ENCODE measurements around the gene STIP1.

DNA sequence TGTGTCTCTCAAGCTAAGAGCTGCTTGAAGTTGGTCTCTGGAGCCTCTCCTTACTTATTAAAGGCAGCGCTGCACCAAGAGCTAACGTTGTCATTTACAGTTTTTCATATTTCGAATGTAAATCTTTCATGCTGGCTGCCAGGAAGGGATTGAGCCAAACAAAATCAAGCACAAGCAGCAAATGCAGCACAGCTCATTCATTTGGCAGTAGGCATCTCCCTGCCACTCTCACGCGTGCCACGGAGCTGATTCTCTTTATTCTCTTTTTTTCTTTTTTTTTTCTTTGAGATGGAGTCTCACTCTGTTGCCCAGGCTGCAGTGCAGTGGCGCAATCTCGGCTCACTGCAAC, 47.0 kb downstream of the STIP1 start:
- TF ChIP-seq SP1 (IDR thresholded peaks at IDR 0.05; ENCODE audit: low read depth): no peak
- TF ChIP-seq JUND (IDR thresholded peaks at IDR 0.05): no peak
- TF ChIP-seq ZNF274 (IDR thresholded peaks at IDR 0.05; ENCODE audit: low read depth, low read length): no peak
- no peak for TF ChIP-seq EZH2 (IDR thresholded peaks at IDR 0.05)
- no peak for TF ChIP-seq REST (IDR thresholded peaks at IDR 0.05; ENCODE audit: low read depth)

Measured in HCT116 (cell line).